GM12875 (cell line): ENCODE data around the gene RABGAP1L.

Experiments used
- H3K4me3 ChIP-seq: one replicate; pipeline ENCODE4 v1.5.1; 2011; ENCODE audit warnings: low read depth, low read length, control low read depth
- CTCF ChIP-seq: IDR thresholded peaks from 2 replicates; pipeline ENCODE4 v1.5.1; 2011; ENCODE audit warnings: low read depth, mild to moderate bottlenecking, control low read depth, inconsistent platforms, low read length, moderate library complexity, borderline replicate concordance; ENCODE audit not compliant: insufficient read depth

Gene RABGAP1L

GRCh38 chr1:174858301-174858700, 699.0 kb downstream of the RABGAP1L start:
- no peak for TF ChIP-seq CTCF
- no peak overlapping the region for H3K4me3 ChIP-seq

GRCh38 chr1:174870319-174870718, 711.0 kb downstream of the RABGAP1L start:
- H3K4me3 ChIP-seq = no peak overlapping the region
- no peak for TF ChIP-seq CTCF

GRCh38 chr1:174871886-174872285, 712.6 kb downstream of the RABGAP1L start:
- H3K4me3 ChIP-seq = no peak overlapping the region
- TF ChIP-seq CTCF = no peak

- no peak overlapping the region for H3K4me3 ChIP-seq
Observed at GRCh38 chr1:174872615-174873058, 713.3 kb downstream of the RABGAP1L start.

GRCh38 chr1:174874331-174875053, 715.2 kb downstream of the RABGAP1L start:
- no peak for TF ChIP-seq CTCF
- H3K4me3 ChIP-seq = no peak overlapping the region

More at GRCh38 chr1:174872615-174873058, 713.3 kb downstream of the RABGAP1L start:
- TF ChIP-seq CTCF = no peak

- no peak for TF ChIP-seq CTCF
- no peak overlapping the region for H3K4me3 ChIP-seq
Observed at GRCh38 chr1:174875306-174875705, 716.0 kb downstream of the RABGAP1L start.

- TF ChIP-seq CTCF = no peak
- no peak overlapping the region for H3K4me3 ChIP-seq
Observed at GRCh38 chr1:174877208-174877673, 717.9 kb downstream of the RABGAP1L start.
